A673 (cell line): Measurements from ENCODE around the gene CCNL1. TPM values are rescaled to one million over a fixed set of nuclear protein-coding genes. Genes with fewer than 3 reads are reported as not detected.

Experiments
- BruUV-seq: library from RNA; stranded (reverse); fragments of 400-500 nt; replicated peaks from 2 replicates; lab custom pipeline; 2021; lab: Mats Ljungman, UMichigan
- CTCF ChIA-PET: fragments of 300-600 bp; sonication (Branson Sonifier 250); formaldehyde crosslinking; loops from one replicate; lab custom pipeline; 2022; ENCODE audit warnings: antibody characterized with exemption; lab: Charles Lee
- POLR2A ChIA-PET: fragments of 300-600 bp; sonication (Branson Sonifier 250); formaldehyde crosslinking; loops from one replicate; lab custom pipeline; 2022; ENCODE audit warnings: antibody characterized with exemption; ENCODE audit not compliant: low non-redundant PET; lab: Charles Lee
- DNase-seq: peaks from one replicate; pipeline ENCODE4 v3.0.0-alpha.2; 2015; ENCODE audit warnings: low spot score
- H3K27ac ChIP-seq: fragments of 200-600 bp; sonication (generic); 2 replicates; pipeline ENCODE4 v1.5.1; 2016; ENCODE audit warnings: mixed run types, low read depth, mild to moderate bottlenecking, mixed read lengths, antibody characterized with exemption, low read length; ENCODE audit not compliant: poor library complexity, severe bottlenecking
- H3K27me3 ChIP-seq: fragments of 200-600 bp; sonication (generic); replicated peaks from 2 replicates; pipeline ENCODE4 v1.6.1; 2017; ENCODE audit warnings: mixed run types, low read depth, mild to moderate bottlenecking, mixed read lengths, antibody characterized with exemption, low read length; ENCODE audit not compliant: insufficient read depth, poor library complexity
- H3K36me3 ChIP-seq: fragments of 200-600 bp; sonication (generic); 2 replicates; pipeline ENCODE4 v1.6.1; 2016; ENCODE audit warnings: mixed run types, mild to moderate bottlenecking, mixed read lengths, antibody characterized with exemption, low read length; ENCODE audit not compliant: insufficient read depth, poor library complexity, severe bottlenecking
- H3K4me1 ChIP-seq: fragments of 200-600 bp; sonication (generic); 2 replicates; pipeline ENCODE4 v1.6.1; 2017; ENCODE audit warnings: mixed run types, mild to moderate bottlenecking, mixed read lengths, antibody characterized with exemption, low read length; ENCODE audit not compliant: insufficient read depth, poor library complexity, severe bottlenecking
- H3K4me3 ChIP-seq: fragments of 200-600 bp; sonication (generic); 2 replicates; pipeline ENCODE4 v1.5.1; 2016; ENCODE audit warnings: low read depth, mixed run types, mild to moderate bottlenecking, mixed read lengths, low read length; ENCODE audit not compliant: poor library complexity, severe bottlenecking
- H3K9me3 ChIP-seq: fragments of 200-600 bp; sonication (generic); 2 replicates; pipeline ENCODE4 v1.6.1; 2016; ENCODE audit warnings: mixed run types, low read depth, mild to moderate bottlenecking, mixed read lengths, antibody characterized with exemption, low read length; ENCODE audit not compliant: poor library complexity, severe bottlenecking
- CTCF ChIP-seq: fragments of 300-800, 200-600 bp; sonication (generic); conservative IDR thresholded peaks from 2 replicates; pipeline ENCODE4 v1.5.1; 2017; ENCODE audit warnings: low read depth, mild to moderate bottlenecking, antibody characterized with exemption, low read length, moderate library complexity, mixed read lengths
- EZH2 ChIP-seq: fragments of 200-600 bp; sonication (generic); IDR thresholded peaks from 2 replicates; pipeline ENCODE4 v1.6.1; 2017; ENCODE audit warnings: borderline replicate concordance, low read depth, mild to moderate bottlenecking, mixed read lengths, antibody characterized with exemption, low read length; ENCODE audit not compliant: poor library complexity, severe bottlenecking
- intact Hi-C: fragments of 100-400 bp; cut with micrococcal nuclease; formaldehyde crosslinking; loops from one replicate; pipeline ENCODE4 v1.10.0; 2022; ENCODE audit not compliant: unreplicated experiment
- total RNA-seq: library from RNA; stranded (reverse); gene quantifications from 2 replicates; pipeline ENCODE4 v1.2.3, GENCODE V29; 2021

Gene CCNL1
- total RNA-seq, 1 experiment from 2014 or later = 101 TPM

DNA sequence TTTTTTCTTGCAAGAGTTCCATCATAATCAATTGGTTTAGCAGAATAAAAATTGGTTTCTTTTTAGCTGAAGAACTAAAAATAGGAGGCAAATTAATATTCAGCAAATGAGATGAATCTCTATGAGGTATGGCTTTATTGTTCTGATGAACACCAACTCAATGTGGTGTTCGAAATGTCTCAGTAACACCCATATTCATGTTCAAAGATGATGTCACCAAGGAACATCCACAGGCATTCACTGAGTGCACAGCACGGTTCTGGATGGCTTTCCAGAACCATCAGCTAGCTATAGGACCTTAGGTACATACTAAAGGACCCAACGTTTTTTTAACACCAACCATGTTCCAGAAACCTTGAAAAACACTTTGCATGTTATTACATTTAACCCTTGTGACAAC lies 42.7 kb downstream of the CCNL1 start:
- BruUV-seq = no TSS peak
- no peak overlapping the region for H3K27ac ChIP-seq
- CTCF ChIA-PET = no interaction called here
- no peak overlapping the region for H3K4me3 ChIP-seq
- intact Hi-C loops = no loop called here
- POLR2A ChIA-PET = no interaction called here
- no peaks in the 10 kb centered on the region for H3K4me1 ChIP-seq
- TF ChIP-seq CTCF = no peak
- TF ChIP-seq EZH2 = no peak
- no peaks in the 10 kb centered on the region for H3K9me3 ChIP-seq
- H3K27me3 ChIP-seq = no peaks in the 10 kb centered on the region
- DNase-seq = no peak
- H3K36me3 ChIP-seq = no peaks in the 10 kb centered on the region

GRCh38 chr3:157116017-157116416 lies 43.9 kb downstream of the CCNL1 start:
- no peak for TF ChIP-seq CTCF
- no peak for TF ChIP-seq EZH2
- no peaks in the 10 kb centered on the region for H3K9me3 ChIP-seq
- H3K27me3 ChIP-seq = no peaks in the 10 kb centered on the region
- no peaks in the 10 kb centered on the region for H3K36me3 ChIP-seq
- peaks cover 8% of the 10 kb centered on the region for H3K4me1 ChIP-seq
- H3K4me3 ChIP-seq = no peak overlapping the region
- BruUV-seq = no TSS peak
- ChIA-PET CTCF (no interaction called here), POLR2A (no interaction called here)
- DNase-seq = no peak
- intact Hi-C loops = no loop called here
- H3K27ac ChIP-seq = no peak overlapping the region

- CTCF ChIA-PET = no interaction called here
- intact Hi-C loops = no loop called here
Measured at GRCh38 chr3:157115069-157116006, 44.6 kb downstream of the CCNL1 start.

More at GRCh38 chr3:157115069-157116006, 44.6 kb downstream of the CCNL1 start:
- TF ChIP-seq CTCF = no peak
- no peak for TF ChIP-seq EZH2
- no peak overlapping the region for H3K27ac ChIP-seq
- POLR2A ChIA-PET = no interaction called here
- no peak for DNase-seq
- H3K36me3 ChIP-seq = no peaks in the 10 kb centered on the region
- no peak overlapping the region for H3K4me3 ChIP-seq
- no peaks in the 10 kb centered on the region for H3K27me3 ChIP-seq
- H3K9me3 ChIP-seq = no peaks in the 10 kb centered on the region
- BruUV-seq = no TSS peak
- H3K4me1 ChIP-seq = peaks cover 14% of the 10 kb centered on the region
